ENCODE measurements around the gene CST7.

Gene CST7
- long read RNA-seq, transcript CST7-201 (4 exons, 930 nt): major isoform, 226 of 250 reads
- long read RNA-seq, partial matches to known transcripts: 18 of 250 reads
- long read RNA-seq, other reads (novel, unspliced or antisense): 6 of 250 reads

DNA sequence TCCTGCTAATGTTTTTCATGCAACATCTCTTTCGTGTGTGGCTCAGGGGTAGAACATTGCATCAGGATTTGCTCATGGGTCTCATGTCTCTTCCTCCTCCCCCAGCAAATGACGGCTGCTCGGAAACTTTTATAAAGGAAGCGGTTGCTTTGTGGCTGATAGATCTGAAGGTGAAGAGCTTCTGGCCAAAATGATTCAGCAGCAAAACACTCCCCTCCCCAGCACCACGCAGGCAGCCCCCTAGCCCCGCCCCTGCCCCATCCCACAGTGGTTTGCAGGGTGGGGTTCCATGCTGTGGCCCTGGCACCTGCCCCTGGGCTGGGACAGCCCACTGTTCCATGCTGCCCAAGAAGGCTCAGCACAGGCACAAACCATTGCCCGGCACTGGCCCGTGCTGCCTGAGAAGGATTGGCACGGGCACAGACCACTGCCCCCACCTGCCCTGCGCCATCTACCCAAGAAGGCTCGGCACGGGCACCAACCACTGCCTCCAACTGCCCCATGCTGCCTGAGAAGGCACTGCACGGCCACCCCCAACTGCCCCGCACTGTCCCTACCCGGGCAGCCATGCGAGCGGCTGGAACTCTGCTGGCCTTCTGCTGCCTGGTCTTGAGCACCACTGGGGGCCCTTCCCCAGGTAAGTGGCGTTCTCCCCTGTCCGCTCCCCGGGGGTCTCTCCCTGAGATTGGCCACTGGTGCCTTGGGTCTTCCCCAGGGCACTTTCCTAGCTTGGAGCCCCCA, at the start of gene CST7:
Gene CST7, plus strand, starts transcription at position 331 of the 741 bp plus-strand sequence. Its CDS starts 237 bp downstream, at position 568.
- TF ChIP-seq GABPA (IDR thresholded peaks at IDR 0.05; ENCODE audit: low read depth): no peak
- TF ChIP-seq, protein P1, sequence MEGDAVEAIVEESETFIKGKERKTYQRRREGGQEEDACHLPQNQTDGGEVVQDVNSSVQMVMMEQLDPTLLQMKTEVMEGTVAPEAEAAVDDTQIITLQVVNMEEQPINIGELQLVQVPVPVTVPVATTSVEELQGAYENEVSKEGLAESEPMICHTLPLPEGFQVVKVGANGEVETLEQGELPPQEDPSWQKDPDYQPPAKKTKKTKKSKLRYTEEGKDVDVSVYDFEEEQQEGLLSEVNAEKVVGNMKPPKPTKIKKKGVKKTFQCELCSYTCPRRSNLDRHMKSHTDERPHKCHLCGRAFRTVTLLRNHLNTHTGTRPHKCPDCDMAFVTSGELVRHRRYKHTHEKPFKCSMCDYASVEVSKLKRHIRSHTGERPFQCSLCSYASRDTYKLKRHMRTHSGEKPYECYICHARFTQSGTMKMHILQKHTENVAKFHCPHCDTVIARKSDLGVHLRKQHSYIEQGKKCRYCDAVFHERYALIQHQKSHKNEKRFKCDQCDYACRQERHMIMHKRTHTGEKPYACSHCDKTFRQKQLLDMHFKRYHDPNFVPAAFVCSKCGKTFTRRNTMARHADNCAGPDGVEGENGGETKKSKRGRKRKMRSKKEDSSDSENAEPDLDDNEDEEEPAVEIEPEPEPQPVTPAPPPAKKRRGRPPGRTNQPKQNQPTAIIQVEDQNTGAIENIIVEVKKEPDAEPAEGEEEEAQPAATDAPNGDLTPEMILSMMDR (IDR thresholded peaks at IDR 0.05; ENCODE audit: insufficient read depth, low read length): no peak
- TF ChIP-seq REST (IDR thresholded peaks at IDR 0.05; ENCODE audit: insufficient replicate concordance, low read depth): no peak
- TF ChIP-seq SPI1 (IDR thresholded peaks at IDR 0.05; ENCODE audit: borderline replicate concordance, low read depth): peak; percentile 49; the same call in 1 of the 2 replicates
- peak; percentile 91 for TF ChIP-seq POLR2AphosphoS5 (IDR thresholded peaks at IDR 0.05; ENCODE audit: low read depth)
- DNase-seq (ENCODE audit: low read depth in 1 of 2, low spot score in 1 of 2): peak; percentile 91 to 96
- Histone ChIP-seq H3K4me3 (replicated peaks; ENCODE audit: insufficient read depth, low read length) (peak within 1 kb of the TSS; percentile 69), H3K27me3 (ENCODE audit: insufficient read depth, poor library complexity, severe bottlenecking) (no peaks in the 10 kb centered on the region), H3K27ac (replicated peaks) (peak within 1 kb of the TSS; percentile 93)

- H3K4me3 ChIP-seq (replicated peaks; ENCODE audit: insufficient read depth, low read length): no peak overlapping the region
- no peaks in the 10 kb centered on the region for H3K27me3 ChIP-seq (ENCODE audit: insufficient read depth, poor library complexity, severe bottlenecking)
- no peak overlapping the region for H3K27ac ChIP-seq (replicated peaks)
- TF ChIP-seq REST (IDR thresholded peaks at IDR 0.05; ENCODE audit: insufficient replicate concordance, low read depth): no peak
- TF ChIP-seq POLR2AphosphoS5 (IDR thresholded peaks at IDR 0.05; ENCODE audit: low read depth): no peak
- TF ChIP-seq SPI1 (IDR thresholded peaks at IDR 0.05; ENCODE audit: borderline replicate concordance, low read depth): no peak
- TF ChIP-seq, protein P1 (IDR thresholded peaks at IDR 0.05; ENCODE audit: insufficient read depth, low read length): no peak
- TF ChIP-seq GABPA (IDR thresholded peaks at IDR 0.05; ENCODE audit: low read depth): no peak
- DNase-seq (ENCODE audit: low read depth in 1 of 2, low spot score in 1 of 2): no peak
Measured at GRCh38 chr20:24906806-24907205, 42.3 kb upstream of the CST7 start.

DNA sequence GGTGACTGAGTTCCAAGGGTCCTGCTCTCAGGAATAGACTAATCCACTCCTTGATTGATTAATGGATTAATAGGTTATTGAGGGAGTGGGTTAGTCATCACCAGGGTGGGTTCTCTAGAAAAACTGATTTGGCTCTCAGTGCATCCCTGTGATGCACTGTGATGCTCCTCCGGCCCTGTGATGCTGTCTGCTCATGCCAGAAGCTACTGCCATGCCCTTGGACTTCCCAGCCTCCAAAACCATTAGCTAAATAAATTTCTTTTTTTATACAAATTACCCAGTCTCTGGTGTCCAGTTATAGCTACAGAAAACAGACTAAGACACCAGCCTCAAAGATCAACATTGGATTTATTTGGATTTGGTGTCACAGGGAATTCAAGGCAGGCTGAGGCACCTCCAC, 40.4 kb upstream of the CST7 start:
- H3K27ac ChIP-seq (replicated peaks): no peak overlapping the region
- no peak for TF ChIP-seq GABPA (IDR thresholded peaks at IDR 0.05; ENCODE audit: low read depth)
- TF ChIP-seq REST (IDR thresholded peaks at IDR 0.05; ENCODE audit: insufficient replicate concordance, low read depth): no peak
- no peak for TF ChIP-seq POLR2AphosphoS5 (IDR thresholded peaks at IDR 0.05; ENCODE audit: low read depth)
- TF ChIP-seq, protein P1 (IDR thresholded peaks at IDR 0.05; ENCODE audit: insufficient read depth, low read length): no peak
- no peak for TF ChIP-seq SPI1 (IDR thresholded peaks at IDR 0.05; ENCODE audit: borderline replicate concordance, low read depth)
- no peak for DNase-seq (ENCODE audit: low read depth in 1 of 2, low spot score in 1 of 2)
- H3K27me3 ChIP-seq (ENCODE audit: insufficient read depth, poor library complexity, severe bottlenecking): no peaks in the 10 kb centered on the region
- no peak overlapping the region for H3K4me3 ChIP-seq (replicated peaks; ENCODE audit: insufficient read depth, low read length)
